ENCODE data around the gene PRKAA1.
A peak's percentile ranks its signal among the peaks of the same experiment; 100 is the strongest.

PRKAA1 gene

DNA sequence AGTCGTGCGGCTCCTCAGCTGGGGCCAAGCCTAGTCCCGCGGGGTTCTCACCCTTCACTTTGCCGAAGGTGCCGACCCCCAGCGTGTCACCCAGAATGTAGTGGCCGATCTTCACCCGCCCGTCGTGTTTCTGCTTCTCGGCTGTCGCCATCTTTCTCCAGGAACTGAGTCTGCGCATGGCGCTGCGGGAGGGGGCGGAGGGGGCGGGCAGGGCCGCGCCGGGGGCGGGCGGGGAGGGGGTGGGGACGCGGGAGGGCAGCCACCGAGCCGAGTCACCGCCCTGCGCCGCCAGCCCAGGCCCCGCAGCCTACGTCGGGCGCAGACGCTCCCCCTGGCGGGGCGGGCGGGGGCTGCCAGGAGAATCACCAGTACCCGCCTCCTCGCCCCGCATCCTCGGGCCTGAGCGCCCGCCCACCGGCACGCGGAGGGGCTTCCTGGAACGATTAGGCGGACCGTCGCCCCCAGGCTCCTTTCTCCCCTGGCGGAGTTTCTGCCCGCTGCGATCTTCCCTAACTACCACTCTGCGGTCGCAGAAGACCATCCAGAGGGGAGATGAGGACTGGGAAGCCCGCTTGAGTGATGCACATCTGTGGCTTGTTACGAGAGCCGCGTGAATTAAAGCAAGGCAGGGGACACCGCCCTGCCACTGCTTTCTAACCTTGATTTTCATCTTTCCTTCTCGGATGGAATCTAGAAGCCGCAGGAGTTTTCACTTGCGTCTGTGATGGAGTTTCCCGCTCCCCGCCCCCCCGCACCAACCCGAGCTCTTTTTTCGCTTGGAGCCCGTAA, at the start of gene PRKAA1:
Gene PRKAA1 (minus strand): TSS at position 363 of the 789 bp plus-strand sequence. CDS start 185 bp downstream, at position 178.
- peak; percentile 22 for DNase-seq

GRCh38 chr5:40847525-40847924, 49.4 kb upstream of the PRKAA1 start:
- no peak for DNase-seq

DNA sequence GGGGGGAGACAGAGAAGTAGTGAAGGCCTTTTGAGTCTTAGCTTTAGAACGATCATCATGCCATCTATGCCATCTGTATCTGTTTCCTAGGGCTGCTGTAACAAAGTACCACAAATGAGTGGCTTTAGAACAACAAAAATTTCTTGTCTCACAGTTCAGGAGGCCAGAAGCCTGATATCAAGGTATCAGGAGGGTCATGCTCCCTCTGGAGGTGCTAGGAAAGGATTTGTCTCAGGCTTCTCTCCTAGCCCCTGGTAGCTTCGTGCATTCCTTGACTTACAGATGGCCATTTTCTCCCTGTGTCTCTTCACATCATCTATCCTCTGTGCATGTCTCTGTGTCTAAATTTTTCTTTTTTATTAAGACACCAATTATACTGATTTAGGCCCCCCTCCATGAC, 48.2 kb upstream of the PRKAA1 start:
- DNase-seq: no peak

DNA sequence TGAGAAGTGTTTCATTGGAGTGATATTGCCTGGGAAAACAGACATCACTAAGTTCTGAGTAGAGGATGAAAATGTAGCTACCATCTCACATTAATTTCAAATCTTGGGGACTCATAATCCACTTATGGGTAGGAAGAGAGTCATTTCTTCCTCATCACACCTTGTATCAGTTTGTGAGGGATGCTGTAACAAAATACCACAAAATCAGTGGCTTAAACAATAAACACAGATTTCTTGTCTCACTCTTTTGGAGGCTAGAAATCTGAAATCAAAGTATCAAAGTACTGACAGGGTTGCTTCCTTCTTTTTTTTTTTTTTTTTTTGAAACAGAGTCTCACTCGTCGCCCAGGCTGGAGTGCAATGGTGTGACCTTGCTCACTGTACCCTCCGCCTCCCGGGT, 46.4 kb upstream of the PRKAA1 start:
- DNase-seq: no peak

DNA sequence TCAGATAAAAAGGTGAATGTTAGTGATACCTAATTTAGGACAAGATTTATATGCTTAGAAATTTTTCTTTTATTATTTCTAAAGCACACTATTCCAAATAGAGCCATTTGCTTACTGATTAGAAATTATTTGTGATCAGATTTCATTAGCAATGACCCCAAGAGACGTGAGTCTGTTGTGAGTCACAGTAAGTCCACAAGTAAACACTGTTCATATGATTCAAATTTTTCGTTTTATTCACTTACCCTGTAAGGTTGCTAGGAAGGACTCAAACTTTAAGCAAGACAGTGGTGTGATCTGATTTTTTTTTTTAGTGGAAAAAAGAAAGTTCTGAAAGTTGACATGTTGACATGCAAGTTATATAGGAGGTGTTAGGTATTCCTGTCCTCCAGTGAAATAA, 44.2 kb upstream of the PRKAA1 start:
- DNase-seq: no peak

DNA sequence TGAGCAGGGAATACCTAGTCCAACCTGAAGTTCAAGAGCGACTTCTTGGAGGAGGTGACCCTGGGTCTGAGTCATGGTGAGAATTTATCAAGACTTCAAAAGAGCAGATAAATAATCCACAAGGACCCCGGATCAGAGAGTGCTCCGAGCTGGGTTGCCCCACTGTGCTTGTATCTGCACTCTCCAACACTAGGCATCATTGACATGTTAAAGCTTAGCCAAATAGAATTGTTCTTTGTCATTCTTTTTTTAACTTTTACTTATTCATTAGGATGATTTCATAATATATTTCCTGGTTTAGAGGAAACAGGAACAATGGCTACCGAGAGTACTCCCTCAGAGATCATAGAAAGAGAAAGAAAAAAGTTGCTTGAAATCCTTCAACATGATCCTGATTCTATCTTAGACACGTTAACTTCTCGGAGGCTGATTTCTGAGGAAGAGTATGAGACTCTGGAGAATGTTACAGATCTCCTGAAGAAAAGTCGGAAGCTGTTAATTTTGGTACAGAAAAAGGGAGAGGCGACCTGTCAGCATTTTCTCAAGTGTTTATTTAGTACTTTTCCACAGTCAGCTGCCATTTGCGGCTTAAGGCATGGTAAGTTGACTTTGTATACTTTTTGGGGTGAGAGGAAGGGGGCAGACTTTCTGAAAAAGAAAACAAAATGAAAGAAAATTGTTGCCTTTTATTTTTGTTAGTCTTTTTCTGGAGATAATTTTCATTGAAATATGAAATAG, 43.1 kb upstream of the PRKAA1 start, which contains the start of gene CARD6:
Gene CARD6 (plus strand): TSS at position 300 of the 738 bp plus-strand sequence. CDS start 16 bp downstream, at position 316.
- peak; percentile 32 for DNase-seq

DNA sequence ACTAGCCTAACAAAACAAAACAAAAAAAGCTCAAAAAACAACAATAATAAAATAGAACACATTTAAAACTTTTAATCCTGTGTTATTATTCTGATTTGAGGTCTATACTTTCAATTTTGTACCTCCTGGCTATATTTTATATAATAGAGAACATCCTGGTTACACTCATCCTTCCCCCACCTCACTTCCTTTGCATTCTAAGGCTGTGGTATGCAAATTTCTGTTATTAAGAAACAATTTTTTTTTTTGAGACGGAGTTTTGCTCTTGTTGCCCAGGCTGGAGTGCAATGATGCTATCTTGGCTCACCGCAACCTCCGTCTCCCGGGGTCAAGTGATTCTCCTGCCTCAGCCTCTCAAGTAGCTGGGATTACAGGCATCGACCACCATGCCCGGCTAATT, 39.9 kb upstream of the PRKAA1 start:
- no peak for DNase-seq

DNA sequence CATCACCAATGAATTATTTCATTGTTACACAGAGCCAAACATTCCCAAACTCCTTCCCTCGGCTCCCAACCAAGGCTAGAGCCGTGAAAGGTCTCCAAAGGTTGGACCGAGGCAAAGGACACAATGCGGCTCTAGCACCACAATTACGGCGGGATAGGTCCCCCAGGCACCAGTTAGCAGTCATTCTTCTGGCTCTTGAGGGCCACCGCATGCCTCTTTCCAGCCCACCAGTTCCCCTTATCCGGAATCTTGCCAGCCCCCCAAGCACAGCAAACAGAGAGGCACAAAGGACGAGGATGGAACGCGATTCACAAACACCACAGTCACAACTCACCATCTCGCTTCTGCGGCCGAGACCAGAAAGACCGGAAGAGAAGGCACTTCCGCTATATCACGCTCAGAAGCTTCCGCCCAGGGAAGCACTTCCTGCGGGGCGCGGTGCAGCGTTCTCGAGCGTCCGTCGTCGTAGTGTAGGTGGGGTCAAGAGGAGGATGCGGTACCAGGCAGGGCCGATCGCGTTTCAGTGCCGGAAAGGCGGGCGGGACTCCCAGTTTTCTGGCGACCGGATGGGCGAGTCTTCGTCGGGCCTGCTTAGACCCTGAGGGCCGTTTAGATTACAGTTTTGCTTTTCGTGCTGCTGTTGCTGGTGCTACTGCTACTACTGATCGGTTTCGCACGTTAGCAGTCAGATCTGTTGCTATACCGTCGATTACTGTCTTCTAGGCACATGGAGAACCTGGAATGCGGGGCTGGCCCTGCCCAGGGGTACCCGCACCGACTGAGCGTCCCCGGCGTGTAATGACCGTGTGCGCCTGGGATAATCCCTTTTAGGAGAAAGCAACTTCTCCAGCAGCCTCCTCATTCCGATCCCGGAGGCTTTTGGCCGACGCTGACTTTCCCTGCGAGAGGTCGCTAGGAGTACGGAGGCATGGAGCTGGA, 36.9 kb upstream of the PRKAA1 start, which contains the start of gene RPL37:
Gene RPL37 (minus strand): TSS at position 374 of the 939 bp plus-strand sequence. CDS start 37 bp downstream, at position 337.
- DNase-seq: peak; percentile 87

DNA sequence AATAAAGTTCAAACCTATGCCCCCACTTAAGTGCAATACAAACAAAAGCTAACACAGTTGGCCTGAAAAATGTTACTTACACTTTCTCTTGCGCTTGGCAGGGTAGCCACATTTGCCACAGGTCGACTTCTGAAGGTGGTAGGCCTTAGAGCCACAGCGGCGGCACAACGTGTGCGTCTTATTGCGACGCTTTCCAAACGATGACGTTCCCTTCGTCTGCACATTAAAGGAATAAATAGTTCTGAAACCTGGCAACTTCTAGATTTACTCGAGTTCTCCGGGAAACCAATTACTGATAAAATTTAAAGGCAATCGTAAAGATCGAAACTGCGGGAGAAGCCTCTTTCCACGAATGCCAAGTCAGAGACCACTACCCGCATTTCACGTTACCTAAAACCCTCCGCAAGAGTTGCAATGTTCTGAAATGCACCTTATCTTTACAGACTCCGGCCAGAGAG, 36.2 kb upstream of the PRKAA1 start:
- DNase-seq: no peak

DNA sequence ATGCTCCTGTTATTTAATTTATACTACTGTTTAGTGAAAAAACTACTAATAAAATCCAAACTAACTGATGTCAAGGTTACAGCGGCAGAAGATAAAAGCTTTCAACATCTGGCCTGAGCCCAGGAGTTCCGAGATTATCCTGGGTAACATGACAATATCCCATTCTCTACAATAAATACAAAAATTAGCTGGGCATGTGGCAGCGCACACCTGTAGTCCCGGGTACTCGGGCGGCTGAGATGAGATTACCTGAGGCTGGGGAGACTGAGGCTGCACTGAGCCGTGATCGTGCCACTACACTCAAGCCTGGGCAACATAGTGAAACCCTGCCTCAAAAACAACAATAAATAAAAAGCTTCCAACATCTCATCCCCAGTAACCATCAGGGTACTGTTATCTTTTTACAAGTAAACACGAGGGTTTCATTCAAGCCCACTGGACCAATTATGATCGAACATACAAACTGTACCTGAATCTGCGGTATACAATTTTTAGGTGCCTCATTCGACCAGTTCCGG, 35.6 kb upstream of the PRKAA1 start:
- no peak for DNase-seq

GRCh38 chr5:40832345-40832744, 34.2 kb upstream of the PRKAA1 start:
- no peak for DNase-seq

DNA sequence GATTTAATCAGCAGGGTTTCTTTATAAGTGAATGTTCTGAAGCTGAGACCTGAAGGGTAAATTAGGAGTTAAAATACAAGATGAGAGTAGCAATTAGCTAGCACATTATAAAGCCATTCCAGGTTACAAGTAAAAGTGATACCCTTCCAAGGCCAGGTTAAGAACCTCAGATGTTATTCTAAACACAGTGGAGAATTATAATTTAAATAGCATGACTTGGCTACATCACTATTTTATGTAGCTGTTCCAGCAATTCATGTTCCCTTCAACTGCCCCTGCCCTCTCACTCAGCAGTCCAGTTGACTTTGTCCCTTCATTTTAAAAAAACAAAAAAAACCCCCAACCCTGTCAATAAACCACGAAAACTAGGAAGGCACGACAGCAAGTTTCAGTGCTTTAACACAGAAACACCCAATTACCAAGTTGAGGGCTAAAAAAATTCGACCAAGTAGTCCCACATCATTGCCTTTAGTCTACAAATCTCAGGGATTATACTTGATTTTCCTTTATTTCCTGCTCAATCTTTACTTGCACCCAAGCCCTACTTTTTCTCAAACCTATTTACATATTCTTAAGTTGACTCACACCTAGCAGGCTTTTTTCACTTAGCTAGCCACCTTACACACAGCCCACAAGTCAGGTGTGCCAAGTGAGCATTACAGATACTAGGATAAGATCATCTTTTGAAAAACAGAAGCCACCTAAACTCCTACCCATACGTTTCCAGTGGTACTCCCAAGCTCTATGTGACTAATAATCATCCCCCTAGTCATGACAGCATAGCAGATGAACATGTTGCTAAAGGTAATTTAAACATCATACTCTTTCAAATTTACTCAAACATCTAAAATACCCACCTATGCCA, 33.4 kb upstream of the PRKAA1 start:
- DNase-seq: no peak

DNA sequence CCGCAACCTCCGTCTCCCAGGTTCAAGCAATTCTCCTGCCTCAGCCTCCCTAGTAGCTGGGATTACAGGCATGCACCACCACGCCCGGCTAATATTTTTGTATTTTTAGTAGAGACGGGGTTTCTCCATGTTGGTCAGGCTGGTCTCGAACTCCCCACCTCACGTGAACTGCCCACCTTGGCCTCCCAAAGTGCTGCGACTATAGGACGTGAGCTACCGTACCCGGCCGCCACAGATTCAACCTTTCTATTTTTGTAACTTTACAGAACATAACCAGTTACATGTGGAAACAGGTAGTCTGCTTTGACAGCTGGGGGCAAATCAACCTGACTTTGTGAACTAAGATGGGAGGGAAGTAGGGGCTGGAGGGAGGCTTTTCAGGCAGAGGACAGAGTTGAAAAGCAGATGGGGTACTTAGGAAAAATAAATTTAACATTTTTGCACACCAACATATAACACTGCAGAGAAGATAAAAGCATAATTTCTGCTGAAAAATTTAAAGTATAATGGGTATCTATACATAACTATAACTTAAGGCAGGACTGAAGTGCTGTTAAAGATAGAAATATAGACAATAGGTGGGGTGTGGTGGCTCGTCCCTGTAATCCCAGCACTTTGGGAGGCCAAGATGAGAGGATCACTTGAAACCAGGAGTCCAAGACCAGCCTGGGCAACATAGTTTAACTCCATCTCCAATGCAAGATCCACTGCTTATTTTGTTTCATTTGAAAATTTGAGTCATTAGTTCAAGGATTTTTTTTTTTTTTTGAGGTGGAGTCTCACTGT, 31.8 kb upstream of the PRKAA1 start:
- DNase-seq: no peak

- no peak for DNase-seq
These were observed 30.8 kb upstream of the PRKAA1 start for GRCh38 chr5:40828690-40829661.

DNA sequence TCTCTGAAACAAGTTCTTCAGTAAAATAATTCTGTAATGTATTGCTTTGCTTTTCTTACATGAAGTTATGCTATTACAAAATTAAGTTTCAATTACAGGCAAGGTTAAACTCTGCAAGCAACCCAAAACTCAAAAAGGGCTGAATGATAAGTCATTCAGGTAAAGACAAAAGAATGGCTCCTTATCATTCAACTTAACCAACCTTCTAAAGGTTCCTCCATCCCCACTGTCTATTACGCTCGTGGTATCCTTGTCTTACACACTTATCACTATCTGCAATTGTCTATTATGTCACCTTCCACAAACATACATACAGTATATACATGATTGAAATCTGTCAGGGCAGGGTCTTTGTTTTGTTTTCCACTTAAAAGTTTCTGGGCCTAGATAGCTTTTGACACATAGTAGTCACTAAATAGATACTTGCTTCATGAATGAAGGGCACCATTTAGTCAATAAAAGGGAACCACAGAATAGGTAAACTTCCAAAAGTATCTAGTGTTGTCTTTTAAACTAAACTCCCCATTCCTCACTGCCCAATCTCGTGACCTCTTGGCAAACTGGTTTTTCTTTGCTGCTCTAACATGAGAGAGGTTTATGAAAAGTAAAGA, 30.0 kb upstream of the PRKAA1 start:
- no peak for DNase-seq

DNA sequence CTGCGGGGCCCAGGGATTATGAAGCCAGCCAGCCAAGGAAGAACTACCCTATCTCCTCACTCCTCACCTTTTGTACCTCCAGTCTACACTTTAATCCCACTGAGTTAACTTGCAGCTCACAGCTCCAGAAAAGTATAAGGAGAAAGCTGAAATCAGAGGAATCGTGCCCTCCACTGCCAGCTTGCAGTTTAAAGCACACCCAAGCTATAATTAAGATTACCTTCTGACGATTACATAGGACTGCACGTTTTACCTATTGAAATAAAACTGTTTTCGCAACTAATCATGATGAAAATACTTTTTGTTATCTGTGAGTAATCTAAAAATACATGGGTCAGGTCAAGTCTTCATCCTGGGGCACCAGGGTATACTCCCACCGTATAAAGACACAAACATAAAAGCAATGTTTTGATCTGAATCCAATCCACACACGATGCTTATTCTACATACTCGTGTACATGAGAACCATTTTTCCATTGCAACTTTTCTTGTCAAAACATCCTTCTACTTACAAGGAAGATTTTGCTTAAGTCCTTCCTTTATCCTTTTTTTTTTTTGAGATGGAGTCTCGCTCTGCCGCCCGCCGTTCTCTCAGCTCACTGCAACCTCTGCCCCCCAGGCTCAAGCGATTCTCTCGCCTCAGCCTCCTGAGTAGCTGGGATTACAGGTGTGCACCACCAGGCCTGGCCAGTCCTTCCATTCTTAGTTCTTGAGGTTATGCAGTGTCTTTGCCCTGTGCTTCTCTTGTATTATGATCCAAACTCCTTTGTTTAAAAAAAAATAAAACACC, 29.2 kb upstream of the PRKAA1 start:
- no peak for DNase-seq

DNA sequence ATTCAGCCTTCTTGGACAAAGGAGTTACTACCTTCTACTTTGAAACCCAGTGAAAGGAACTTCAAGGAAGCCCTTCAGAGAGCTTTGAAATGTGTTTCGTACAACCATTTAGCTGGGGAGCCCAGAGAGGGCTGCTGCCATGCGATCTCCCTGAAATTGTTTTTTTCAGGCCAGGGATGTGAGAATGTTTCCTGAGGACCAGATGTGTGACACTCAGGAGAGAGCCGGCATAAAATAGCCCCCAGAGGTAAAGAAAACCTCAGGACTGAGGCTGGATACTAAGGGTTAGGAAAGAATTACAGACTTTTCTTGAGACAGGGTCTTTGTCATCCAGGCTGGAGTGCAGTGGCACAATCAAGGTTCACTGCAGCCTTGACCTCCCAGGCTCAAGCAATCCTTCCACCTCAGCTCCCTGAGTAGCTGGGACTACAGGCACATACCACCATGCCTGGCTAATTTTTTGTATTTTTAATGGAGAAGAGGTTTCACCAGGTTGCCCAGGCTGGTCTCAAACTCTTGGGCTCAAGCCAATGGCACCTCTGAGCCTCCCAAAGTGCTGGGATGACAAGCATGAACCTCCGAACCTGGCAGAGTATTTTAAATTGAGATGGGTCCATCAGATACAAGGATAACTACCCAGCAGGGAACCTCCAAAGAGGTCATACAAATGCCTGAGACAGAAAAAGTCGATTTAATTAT, 28.5 kb upstream of the PRKAA1 start:
- no peak for DNase-seq

All from SIG-M5 (cell line).